A172 (cell line): Measurements from ENCODE around the gene CFL1. TPM values are rescaled to one million over a fixed set of nuclear protein-coding genes. Genes with fewer than 3 reads are reported as not detected.
"Not testable (repeated sequence)": the region's sequence is repeated elsewhere in the genome, so short reads cannot be mapped to it uniquely, and the experiment has no call there.

Experiments used
- DNase-seq: peaks from one replicate; pipeline ENCODE4 v3.0.0-alpha.2; 2015; ENCODE audit warnings: low spot score
- total RNA-seq: library from RNA; depleted of rRNA; stranded (reverse); fragments of >200 nt; shearing (Covaris generic); gene quantifications from 2 replicates; pipeline ENCODE4 v1.2.3, GENCODE V29; 2014; rRNA removed

Gene CFL1
- 1,263 and 1,396 TPM in 2 replicates for total RNA-seq

- DNase-seq, result peak; percentile 90
Measured at GRCh38 chr11:65857853-65858680, at the start of gene CFL1. Gene CFL1 (minus strand): TSS chr11:65858180. CDS start chr11:65858099, 81 bp downstream.

GRCh38 chr11:65906602-65907001 is 48.6 kb upstream of the CFL1 start:
- no peak for DNase-seq

GRCh38 chr11:65903715-65904114 is 45.7 kb upstream of the CFL1 start:
- DNase-seq, result no peak

DNA sequence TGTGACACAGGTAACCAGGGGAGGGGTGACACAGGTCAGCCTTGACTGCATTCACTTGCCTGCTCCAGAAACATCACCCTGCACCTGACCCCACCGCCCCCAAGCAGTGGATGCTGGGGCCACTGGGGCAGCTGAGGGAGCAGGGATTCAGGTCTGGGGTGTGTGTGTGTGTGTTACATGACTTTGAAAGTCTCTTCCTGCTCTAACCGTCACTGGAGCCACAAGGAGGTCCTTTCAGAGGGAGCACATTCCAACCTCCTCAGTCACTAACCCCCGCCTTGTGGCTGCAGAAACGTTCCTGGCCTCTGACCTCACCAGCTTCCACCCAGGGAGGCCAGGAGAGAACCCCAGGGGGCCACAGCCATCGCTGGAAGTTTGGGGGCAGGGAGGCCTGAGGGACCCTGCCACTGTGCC is 45.1 kb upstream of the CFL1 start:
- peak; percentile 97 for DNase-seq

GRCh38 chr11:65900899-65901180 is 42.9 kb upstream of the CFL1 start:
- DNase-seq, result no peak

GRCh38 chr11:65900125-65900898 is 42.3 kb upstream of the CFL1 start, which contains the start of gene FOSL1:
Gene FOSL1 (minus strand): TSS chr11:65900388. CDS start chr11:65900339, 49 bp downstream.
- peak; percentile 91 for DNase-seq

- DNase-seq, result no peak
Measured at GRCh38 chr11:65899356-65900124, 41.6 kb upstream of the CFL1 start.

- DNase-seq, result no peak
Measured at GRCh38 chr11:65898656-65899355, 40.8 kb upstream of the CFL1 start.

DNA sequence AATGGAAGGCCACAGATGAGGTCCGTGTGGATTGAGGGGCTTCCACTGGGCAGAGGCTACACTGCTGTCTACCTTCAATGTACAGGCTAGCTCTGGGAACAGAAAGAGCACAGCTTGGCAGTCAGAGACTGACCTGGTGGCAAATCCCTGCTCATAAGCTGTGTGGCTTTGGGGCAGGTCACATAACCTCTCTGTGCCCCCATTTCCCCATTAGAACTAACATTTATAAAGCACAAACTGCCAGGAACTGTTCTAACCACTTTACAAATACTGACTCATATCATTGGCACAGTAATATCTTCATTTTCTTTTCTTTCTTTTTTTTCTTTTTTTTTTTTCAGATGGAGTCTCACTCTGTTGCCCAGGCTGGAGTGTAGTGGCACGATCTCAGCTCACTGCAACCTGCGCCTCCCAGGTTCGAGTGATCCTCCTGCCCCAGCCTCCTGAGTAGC is 39.1 kb upstream of the CFL1 start:
- no peak for DNase-seq

DNA sequence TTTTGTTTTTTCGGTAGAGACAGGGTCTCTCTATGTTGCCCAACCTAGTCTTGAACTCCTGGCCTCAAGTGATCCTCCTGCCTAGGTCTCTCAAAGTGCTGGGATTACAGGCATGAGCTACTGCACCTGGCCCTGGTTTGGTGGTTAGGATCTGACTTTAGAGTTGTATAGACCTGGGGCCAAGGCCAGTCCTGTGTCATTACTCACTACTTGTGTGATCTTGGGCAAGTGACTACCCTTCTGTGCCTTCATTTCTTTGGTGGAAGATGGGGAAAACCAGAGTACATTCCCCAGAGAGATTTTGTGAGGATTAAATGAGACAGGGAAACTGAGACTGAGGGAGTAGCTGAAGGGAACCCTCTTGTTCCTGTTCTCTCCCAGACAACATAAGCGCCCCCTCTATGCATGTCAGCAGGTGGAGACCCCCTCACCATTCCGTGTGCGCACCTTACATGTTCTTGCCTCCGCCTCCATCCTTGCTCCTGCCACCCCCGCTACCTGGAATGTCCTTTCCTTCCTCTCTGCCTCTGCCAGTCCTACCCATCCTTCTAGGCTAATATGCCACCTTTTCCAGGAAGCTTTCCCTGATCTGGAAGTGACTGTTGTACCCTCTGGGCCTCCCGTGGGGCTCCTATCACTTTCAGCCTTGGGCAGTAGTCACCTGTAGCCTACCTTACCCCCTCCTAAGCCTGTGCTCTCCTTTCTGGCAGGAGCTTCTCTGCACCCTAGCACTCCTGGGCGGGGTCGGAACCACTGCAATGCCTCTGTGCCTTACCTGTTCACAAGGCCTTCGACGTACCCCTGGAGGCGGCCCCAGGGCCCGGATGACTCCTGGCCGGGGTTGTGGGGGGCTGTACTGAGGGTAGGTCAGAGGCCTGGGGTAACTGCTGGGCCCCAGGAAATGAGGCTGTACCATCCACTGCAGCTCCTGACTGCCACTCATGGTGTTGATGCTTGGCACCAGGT is 38.3 kb upstream of the CFL1 start:
- DNase-seq, result no peak

DNA sequence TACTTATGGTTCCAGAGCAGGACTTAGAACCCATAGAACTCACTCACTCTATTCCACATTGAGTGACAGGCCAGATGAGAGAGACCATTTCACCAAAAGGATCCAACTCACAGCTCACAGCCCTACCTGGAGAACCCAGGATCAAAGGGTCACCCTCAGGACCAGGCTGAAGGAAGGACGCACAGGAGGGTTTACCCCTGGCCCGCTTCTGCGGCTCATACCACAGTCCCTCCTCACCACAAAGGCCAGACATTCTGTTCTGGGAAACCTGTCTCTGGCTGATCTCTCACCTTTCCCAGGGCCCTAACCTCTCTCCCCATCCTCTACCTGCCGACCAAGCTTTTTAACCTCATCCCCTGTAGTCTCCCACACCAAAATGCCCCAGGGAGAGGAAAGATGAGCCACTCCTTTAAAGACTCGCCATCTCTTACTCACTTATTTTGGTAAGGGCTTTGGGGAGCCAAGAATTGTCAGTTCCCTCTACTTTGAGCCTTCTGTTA is 37.6 kb upstream of the CFL1 start:
- DNase-seq, result no peak

DNA sequence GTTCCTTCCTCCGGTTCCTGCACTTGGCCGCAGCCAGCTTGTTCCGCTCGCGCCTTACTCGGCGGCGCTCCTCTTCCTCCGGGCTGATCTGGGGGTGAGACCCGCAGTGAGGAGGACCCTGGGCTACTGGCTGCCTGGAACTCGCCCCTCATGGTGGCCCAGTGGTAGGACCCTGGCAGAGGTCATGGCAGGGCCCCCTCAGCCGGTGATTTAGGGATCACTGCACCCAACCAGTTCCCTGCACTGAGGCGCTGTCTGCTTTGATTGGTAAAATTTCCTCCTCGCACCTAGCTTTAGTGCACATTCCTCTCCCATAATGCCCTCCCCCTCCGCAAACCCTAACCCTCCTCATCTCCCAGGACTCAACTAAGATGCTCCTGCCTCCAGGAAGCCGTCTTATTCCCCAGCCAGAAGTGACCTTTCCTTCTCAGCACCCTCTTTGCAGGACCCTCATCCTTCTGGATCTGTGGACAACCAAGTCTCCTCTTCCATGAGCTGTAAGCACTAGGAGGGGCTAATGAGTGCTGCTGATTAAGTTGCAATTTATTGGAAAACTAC is 36.1 kb upstream of the CFL1 start:
- DNase-seq, result no peak

GRCh38 chr11:65892661-65893317 is 34.8 kb upstream of the CFL1 start:
- DNase-seq, result no peak

GRCh38 chr11:65892137-65892540 is 34.2 kb upstream of the CFL1 start:
- not testable (repeated sequence) for DNase-seq

DNA sequence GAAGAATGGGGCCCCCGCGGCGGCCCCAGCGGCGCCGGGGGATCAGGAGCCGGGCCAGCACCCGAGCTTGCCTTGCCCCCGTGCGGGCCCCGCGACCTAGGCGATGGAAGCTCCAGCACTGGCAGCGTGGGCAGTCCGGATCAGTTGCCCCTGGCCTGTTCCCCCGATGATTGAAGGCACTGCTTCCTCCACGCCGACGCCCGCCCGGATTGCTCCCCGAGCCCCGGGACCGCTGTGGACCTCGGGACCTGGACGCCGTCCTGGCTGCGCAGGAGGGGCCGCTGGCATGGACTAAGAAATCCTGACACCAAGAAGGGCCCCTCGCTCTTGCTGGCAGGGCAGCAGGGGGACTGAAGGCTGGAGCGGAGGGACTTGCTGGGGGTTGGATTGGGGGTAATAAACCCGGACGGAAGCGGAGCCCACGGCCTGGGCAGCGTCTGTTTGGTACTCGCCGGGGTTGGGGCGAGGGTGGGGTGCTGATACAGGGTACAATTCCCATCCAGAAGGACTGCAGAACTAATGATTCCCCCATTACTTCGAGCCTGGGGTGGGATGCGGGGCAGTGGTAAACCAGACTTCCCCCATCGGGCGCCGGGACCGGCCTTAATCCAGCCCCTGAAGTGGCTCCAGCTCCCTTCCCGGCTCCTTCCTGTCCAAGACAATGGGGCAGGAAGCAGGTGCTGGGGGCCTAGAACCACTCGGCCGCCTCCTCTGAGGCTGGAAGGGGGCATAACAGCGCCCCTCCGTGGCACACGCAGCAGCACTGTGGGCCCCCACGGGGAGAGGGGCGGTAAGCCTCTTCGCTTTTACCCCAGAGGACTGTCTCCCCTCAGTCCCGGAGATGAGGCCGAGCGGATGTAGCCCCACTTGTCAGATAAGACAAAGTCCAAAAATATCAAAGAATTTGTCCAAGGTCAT is 33.5 kb upstream of the CFL1 start:
- DNase-seq, result no peak

DNA sequence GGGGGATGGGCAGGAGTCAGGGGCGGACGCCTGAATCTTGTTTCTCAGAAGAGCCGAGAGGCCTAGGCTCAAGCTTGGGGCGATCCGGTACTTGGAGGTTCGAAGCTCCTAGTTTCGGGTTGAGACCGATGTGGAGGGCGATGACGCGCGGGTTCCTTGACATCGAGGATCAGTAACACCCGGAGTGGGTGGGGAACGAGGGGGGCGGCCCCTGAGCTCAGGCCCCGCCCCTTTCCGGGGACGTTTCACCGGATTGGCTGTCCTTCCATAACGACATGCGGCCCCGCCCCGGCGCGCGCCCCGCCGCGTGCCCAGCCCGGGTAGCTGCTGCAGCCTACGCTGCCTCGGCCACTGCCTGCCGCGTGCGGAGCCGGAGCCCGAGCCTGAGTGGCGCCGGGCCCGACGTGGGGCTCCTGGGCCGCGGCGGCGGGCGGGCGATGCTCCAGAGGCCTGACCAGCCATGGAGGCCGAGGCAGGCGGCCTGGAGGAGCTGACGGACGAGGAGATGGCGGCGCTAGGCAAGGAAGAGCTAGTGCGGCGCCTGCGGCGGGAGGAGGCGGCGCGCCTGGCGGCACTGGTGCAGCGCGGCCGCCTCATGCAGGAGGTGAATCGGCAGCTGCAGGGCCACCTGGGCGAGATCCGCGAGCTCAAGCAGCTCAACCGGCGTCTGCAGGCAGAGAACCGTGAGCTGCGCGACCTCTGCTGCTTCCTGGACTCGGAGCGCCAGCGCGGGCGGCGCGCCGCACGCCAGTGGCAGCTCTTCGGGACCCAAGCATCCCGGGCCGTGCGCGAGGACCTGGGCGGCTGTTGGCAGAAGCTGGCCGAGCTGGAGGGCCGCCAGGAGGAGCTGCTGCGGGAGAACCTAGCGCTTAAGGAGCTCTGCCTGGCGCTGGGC is 32.6 kb upstream of the CFL1 start, which contains the start of gene CCDC85B:
CCDC85B (plus strand) TSS at position 350 of the 895 bp plus-strand sequence; CDS start at position 461, 111 bp downstream.
- peak; percentile 88 for DNase-seq
